ENCODE measurements around the gene LPIN3.

LPIN3 gene

GRCh38 chr20:41370176-41370575 is 29.6 kb downstream of the LPIN3 start:
- Histone ChIP-seq H3K79me2 (ENCODE audit: low read length) (no peaks in the 10 kb centered on the region), H4K20me1 (ENCODE audit: insufficient read depth, low read length) (no peaks in the 10 kb centered on the region), H3K36me3 (replicated peaks; ENCODE audit: low read depth, low read length) (no peaks in the 10 kb centered on the region), H3K27me3 (ENCODE audit: low read depth, low read length) (peaks cover 8% of the 10 kb centered on the region; the same call in 1 of the 2 replicates), H3K4me2 (ENCODE audit: low read length) (peak overlapping the region; percentile 26), H3K4me3 (ENCODE audit: low read length) (no peak overlapping the region), H3K27ac (ENCODE audit: low read length) (no peak overlapping the region), H3K4me1 (ENCODE audit: low read length) (peaks cover 15% of the 10 kb centered on the region), H3K9me3 (ENCODE audit: insufficient read depth, low read length) (no peaks in the 10 kb centered on the region), H2AFZ (ENCODE audit: low read depth, low read length) (no peak overlapping the region), H3K9ac (ENCODE audit: low read length) (no peak overlapping the region)
- TF ChIP-seq EZH2phosphoT487 (IDR thresholded peaks at IDR 0.05; ENCODE audit: low read depth) (no peak), CTCF (IDR thresholded peaks at IDR 0.05; ENCODE audit: low read depth, low read length) (no peak)

GRCh38 chr20:41371371-41371770 is 30.8 kb downstream of the LPIN3 start:
- Histone ChIP-seq H2AFZ (ENCODE audit: low read depth, low read length) (no peak overlapping the region), H4K20me1 (ENCODE audit: insufficient read depth, low read length) (no peaks in the 10 kb centered on the region), H3K27me3 (ENCODE audit: low read depth, low read length) (peaks cover 8% of the 10 kb centered on the region; the same call in 1 of the 2 replicates), H3K4me1 (ENCODE audit: low read length) (peaks cover 15% of the 10 kb centered on the region), H3K9ac (ENCODE audit: low read length) (no peak overlapping the region), H3K4me3 (ENCODE audit: low read length) (no peak overlapping the region), H3K36me3 (replicated peaks; ENCODE audit: low read depth, low read length) (no peaks in the 10 kb centered on the region), H3K27ac (ENCODE audit: low read length) (no peak overlapping the region), H3K9me3 (ENCODE audit: insufficient read depth, low read length) (no peaks in the 10 kb centered on the region), H3K4me2 (ENCODE audit: low read length) (no peak overlapping the region), H3K79me2 (ENCODE audit: low read length) (no peaks in the 10 kb centered on the region)
- TF ChIP-seq EZH2phosphoT487 (IDR thresholded peaks at IDR 0.05; ENCODE audit: low read depth) (no peak), CTCF (IDR thresholded peaks at IDR 0.05; ENCODE audit: low read depth, low read length) (no peak)

GRCh38 chr20:41373251-41373783 is 32.7 kb downstream of the LPIN3 start:
- Histone ChIP-seq H3K4me2 (ENCODE audit: low read length) (no peak overlapping the region), H3K36me3 (replicated peaks; ENCODE audit: low read depth, low read length) (no peaks in the 10 kb centered on the region), H3K9ac (ENCODE audit: low read length) (no peak overlapping the region), H3K27me3 (ENCODE audit: low read depth, low read length) (peaks cover 18% of the 10 kb centered on the region), H3K79me2 (ENCODE audit: low read length) (no peaks in the 10 kb centered on the region), H3K4me1 (ENCODE audit: low read length) (peaks cover 15% of the 10 kb centered on the region), H3K27ac (ENCODE audit: low read length) (no peak overlapping the region), H3K9me3 (ENCODE audit: insufficient read depth, low read length) (no peaks in the 10 kb centered on the region), H4K20me1 (ENCODE audit: insufficient read depth, low read length) (no peaks in the 10 kb centered on the region), H3K4me3 (ENCODE audit: low read length) (no peak overlapping the region), H2AFZ (ENCODE audit: low read depth, low read length) (no peak overlapping the region)
- TF ChIP-seq EZH2phosphoT487 (IDR thresholded peaks at IDR 0.05; ENCODE audit: low read depth) (no peak), CTCF (IDR thresholded peaks at IDR 0.05; ENCODE audit: low read depth, low read length) (no peak)

GRCh38 chr20:41373931-41374920 is 33.6 kb downstream of the LPIN3 start:
- no peak overlapping the region for H3K4me3 ChIP-seq (ENCODE audit: low read length)
- TF ChIP-seq CTCF (IDR thresholded peaks at IDR 0.05; ENCODE audit: low read depth, low read length) (no peak), EZH2phosphoT487 (IDR thresholded peaks at IDR 0.05; ENCODE audit: low read depth) (no peak)
- H3K9ac ChIP-seq (ENCODE audit: low read length) = no peak overlapping the region
- peaks cover 12% of the 10 kb centered on the region for H3K4me1 ChIP-seq (ENCODE audit: low read length)
- H3K27ac ChIP-seq (ENCODE audit: low read length) = no peak overlapping the region
- no peak overlapping the region for H3K4me2 ChIP-seq (ENCODE audit: low read length)
- no peaks in the 10 kb centered on the region for H3K36me3 ChIP-seq (replicated peaks; ENCODE audit: low read depth, low read length)
- H3K9me3 ChIP-seq (ENCODE audit: insufficient read depth, low read length) = no peaks in the 10 kb centered on the region
- no peak overlapping the region for H2AFZ ChIP-seq (ENCODE audit: low read depth, low read length)
- H4K20me1 ChIP-seq (ENCODE audit: insufficient read depth, low read length) = no peaks in the 10 kb centered on the region
- peaks cover 23% of the 10 kb centered on the region for H3K27me3 ChIP-seq (ENCODE audit: low read depth, low read length)
- H3K79me2 ChIP-seq (ENCODE audit: low read length) = no peaks in the 10 kb centered on the region
